GM18517 (cell line): Measurements from ENCODE around the gene ARHGEF11.

Experiments
- ATAC-seq: cut with Tn5 transposase; IDR thresholded peaks from one replicate; pipeline ENCODE4 v1.9.1; 2021; ENCODE audit warnings: mild to moderate bottlenecking, moderate library complexity; ENCODE audit not compliant: unreplicated experiment

ARHGEF11 gene

GRCh38 chr1:156898161-156898566 lies 147.4 kb downstream of the ARHGEF11 start:
- ATAC-seq: no peak

- no peak for ATAC-seq
Observed at GRCh38 chr1:156897078-156897825, 148.3 kb downstream of the ARHGEF11 start.

DNA sequence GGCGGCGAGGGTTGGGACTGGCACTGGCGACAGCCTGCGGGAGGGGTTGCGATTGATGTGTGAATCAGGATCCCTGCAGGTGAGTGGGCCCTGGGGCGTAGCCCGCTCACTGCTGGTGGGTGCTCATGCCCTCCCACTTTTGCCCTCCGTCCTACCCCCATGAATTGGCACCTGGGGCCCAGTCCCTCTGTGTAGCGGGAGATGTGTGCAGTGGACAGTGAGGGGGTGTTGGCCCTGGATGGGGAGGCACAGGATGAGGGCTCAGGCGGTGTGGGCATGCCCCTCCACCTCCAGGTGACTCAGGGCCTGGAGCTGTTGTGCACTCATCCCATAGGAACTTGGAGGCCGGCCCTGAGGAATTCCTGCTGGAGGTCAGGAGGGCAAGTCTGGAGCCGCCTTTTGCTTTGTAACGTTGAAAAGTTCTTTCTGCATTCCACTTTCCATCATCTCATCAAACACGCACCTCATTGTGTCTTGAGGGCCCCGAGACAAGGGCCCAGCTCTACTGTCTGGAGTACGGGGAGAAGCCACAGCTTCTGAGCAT lies 149.0 kb downstream of the ARHGEF11 start:
- no peak for ATAC-seq

DNA sequence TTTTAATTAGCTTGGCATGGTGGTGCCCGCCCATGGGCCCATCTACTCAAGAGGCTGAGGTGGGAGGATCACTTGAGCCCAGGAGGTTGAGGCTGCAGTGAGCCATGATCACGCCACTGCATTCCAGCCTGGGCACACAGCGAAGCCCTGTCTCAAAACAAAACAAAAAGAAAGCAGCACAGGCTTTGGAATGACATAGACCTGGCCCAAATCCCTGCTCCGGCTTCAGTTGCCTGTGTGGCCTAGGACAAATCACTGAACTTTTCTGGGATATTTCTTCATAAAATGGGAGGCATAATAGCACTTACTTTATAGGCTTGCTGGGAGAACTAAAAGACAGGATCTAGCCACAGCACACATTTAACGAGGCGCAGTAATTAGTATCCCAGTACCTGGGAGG lies 149.6 kb downstream of the ARHGEF11 start:
- ATAC-seq: no peak

- ATAC-seq: no peak
Observed at GRCh38 chr1:156895455-156895812, 150.1 kb downstream of the ARHGEF11 start.

DNA sequence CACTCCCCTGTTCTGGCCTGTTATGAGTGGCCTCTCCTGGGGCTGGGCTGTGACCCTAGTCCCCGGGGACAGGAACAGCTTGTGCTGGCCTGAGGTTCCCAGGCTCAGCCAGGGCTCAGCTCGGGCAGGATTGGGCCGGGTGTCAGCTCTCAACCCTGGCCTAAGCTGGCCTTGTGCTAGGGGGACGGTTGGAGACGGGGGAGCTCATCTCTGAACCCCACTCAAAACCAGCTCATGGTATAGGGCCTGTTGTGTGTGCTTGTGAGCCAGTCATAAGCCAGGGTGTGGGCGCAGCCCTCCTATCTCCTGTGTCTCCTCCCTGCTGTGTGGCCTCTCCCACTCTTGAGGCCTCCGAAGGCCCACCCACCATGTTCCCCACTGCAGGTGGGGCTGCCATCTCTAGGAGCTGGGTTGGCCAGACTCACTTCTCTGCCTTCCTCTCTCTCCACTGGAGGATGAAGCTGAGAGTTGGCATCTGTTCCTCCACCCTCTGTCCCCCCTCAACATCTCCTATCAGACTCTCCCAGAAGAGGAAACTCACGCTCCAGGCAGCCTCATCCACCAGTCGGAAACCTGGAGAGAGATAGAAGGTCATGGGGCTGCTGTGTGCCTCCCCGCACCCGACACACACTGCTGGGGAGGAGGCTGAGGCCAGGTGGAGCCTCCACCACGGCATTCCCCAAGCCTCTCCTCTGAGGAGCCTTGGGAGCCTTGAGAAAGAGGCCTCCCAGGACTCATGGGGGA lies 150.7 kb downstream of the ARHGEF11 start:
- no peak for ATAC-seq

DNA sequence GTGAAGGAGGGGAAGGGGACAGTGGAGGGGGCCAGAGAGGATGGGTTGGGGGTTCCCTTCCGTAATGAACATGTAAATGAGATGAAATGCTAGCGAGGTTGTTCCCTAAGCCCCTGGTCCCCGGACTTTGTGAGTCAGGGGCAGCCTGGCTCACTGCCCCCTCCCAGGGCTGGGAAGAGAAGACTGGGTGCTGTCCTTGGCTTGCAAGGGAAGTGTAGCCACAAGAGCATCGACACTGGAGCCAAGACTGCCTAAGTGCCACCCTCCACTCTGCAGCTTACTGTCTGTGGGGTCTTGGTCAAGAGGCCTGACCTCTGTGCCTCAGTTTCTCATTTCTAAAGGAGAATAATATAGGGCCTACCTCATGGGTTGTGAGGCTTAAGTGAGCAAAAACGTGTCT lies 151.5 kb downstream of the ARHGEF11 start:
- no peak for ATAC-seq

DNA sequence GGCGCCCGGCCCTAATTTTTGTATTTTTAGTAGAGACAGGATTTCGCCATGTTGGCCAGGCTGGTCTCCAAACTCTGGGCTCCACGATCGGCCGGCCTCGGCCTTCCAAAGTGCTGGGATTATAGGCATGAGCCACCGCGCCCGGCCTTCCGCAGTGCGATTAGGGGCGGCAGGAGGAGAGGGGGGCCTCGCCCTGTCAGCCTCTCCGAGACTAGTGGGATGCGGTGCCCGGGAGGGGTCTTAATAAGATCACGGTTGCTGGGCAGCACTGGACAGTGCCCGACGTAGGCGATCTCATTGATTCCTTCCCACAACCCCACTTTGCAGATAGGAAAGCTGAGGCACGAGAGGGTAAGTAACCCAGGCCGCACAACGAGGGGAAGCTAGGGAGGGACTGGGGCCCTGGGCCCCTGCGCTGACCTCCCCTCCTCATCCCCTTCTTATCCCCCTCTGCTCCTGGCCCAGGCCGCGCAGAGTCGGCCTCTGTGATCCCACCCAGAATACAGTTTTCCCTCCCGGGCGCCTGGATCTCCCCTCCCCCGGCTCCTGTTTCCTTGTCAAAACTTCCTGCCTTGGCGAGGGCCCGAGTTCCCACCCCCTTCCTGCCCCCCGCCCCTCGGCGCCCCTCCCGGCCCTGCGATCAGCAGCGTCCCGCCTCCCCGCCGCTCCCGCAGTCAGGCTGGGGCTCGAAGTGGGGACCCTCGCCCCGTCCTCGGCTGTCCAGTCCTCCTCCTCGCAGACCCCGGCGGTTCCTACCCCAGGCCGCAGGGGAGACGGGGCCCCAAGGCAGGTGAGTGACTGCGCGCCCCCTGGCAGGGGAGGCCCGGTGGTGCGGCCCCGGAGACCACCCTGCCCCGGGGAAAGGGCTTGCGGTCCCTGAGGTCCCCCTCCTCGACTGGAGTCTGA lies 152.2 kb downstream of the ARHGEF11 start, which contains the start of gene PEAR1:
Gene PEAR1 (plus strand): TSS at position 671 of the 906 bp plus-strand sequence. CDS start 10,209 bp downstream, outside the sequence.
- no peak for ATAC-seq

DNA sequence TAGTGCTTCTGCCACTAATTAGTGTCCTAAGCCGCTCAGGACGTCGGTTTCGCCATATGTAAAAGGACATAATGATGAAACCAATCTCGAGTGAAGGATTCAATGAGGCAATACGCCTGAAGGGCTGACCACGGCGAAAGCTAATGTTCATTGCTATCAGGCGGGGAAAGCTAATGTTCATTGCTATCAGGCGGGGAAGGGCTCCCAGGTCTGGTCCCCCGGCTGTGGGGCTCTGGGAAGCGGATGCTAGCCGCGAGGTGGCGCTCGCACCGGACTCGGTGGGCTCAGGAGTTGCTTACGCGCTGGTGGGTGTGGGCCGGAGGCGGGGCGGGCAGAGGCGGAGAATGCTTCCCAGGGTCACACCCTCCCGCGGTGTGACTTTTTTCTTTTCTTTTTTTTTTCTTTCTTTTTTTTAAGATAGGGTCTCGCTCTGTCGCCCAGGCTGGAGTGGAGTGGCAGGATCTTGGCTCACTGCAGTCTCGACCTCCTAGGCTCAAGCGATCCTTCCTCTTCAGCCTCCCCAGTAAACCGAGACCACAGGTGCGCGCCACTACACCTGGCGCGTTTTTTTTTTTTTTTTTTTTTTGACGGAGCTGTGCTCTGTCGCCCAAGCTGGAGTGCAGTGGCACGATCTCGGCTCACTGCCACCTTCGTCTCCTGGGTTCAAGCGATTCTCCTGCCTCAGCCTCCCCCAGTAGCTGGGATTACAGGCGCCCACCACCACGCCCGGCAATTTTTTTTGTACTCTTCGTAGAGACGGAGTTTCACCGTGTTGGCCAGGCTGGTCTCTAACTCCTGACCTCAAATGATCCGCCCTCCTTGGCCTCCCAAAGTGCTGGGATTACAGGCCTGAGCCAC lies 153.1 kb downstream of the ARHGEF11 start:
- ATAC-seq: peak; percentile 56

DNA sequence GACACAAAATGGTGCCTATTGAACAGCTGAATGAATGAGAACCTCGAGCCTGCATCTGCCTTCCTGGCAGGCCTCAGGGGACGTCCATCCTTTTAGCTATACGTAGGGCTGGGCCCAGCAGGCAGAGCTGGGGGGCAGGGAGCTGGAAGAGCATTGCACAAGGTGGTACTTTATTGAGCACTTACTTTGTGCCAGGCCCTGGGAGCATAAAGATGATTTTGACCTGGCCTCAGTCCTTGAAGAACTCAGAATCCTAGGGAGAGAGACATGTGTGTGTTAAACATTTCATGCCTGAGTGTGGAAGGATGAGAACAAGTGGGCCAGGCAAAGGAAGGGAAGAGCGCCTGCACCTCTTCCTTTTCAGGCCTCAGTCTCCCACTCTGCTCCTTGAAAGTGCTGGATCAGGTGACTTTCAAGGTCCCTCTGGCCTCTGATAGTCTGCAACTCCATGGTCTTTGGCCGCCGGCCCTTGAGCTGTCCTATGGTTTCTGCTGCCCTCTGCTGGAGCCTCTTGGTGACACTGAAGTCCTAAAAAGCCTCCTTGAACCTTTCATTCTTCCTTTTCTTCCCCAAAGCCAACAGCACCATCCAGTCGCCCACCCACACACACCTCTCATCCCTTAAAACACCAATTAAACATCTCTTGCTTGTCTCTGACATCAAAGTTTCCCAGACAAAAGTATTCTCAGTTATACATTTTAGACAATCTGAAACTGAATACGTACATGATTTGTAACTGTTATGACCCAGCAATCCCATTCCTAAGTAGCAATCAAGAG lies 155.6 kb downstream of the ARHGEF11 start:
- no peak for ATAC-seq

- ATAC-seq: no peak
Observed at GRCh38 chr1:156887734-156888133, 157.8 kb downstream of the ARHGEF11 start.

DNA sequence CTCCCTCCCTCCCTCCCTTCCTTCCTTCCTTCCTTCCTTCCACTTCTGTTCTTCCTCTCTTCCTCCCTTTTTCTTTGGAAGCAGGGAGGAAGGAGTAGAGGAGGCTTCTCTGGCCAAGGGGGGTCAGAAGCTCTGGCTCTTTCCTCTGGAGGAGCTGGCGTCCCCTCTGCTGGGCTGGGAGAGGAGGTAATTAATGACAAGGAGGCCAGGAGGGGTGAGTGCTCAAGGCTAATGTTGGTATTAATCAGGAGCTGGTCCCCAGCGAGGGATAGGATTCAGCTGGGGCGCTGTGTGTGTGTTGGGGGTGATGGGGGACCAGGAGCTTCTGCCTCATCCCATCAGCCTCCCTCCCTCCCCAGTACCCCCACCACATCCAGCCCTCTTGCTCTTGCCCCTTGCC lies 158.2 kb downstream of the ARHGEF11 start:
- ATAC-seq: no peak

- no peak for ATAC-seq
Observed at GRCh38 chr1:156886583-156887281, 158.8 kb downstream of the ARHGEF11 start.

DNA sequence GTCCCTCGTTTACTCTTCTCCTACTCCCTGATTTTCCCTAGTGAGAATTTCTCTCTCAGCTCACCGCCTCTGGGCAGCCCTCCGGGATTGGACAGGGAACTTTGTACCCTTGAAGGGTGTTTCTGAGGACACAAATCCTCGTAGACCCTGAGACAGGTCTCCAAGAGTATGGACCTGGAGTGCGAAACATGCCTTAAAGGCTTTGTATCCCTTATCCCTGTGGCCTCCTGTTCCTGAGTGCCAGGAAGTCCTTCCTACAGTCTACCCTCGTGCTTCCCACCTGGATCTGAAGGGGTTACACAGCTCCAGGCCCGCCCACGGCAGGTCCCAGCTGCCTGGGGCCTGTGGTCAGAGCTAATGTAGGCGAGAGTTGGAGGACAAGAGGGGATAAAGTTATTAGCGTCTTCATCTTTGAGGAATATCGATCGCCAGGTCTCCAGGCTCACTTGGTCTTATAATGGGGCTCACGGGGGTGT lies 159.6 kb downstream of the ARHGEF11 start:
- ATAC-seq: no peak

DNA sequence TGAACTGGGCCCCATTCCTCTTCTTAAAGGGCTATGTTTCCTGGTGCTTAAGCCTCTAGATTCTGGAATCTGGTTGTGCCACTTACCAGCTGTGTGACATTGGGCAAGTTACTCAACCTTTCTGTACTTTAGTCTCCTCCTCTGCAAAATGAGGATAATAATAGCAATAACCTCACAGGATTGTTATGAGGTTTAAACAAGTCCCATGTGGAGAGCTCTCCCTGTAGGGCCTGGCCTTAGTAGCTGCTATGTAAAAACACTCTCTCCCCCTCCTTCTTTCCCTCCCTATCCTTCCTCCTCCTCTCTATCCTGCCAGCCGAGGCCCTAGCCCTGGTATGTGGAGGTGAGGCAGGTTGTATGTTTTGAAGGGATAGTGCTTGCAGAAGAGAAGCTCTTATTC lies 160.2 kb downstream of the ARHGEF11 start:
- ATAC-seq: no peak
